HG03521 (cell line): ENCODE results near the gene EPB41L5.
A peak's percentile ranks its signal among the peaks of the same experiment; 100 is the strongest.
"Not testable (repeated sequence)": the region's sequence is repeated elsewhere in the genome, so short reads cannot be mapped to it uniquely, and the experiment has no call there.

Experiments
- ATAC-seq: cut with Tn5 transposase; IDR thresholded peaks from one replicate; pipeline ENCODE4 v1.9.1; 2021; ENCODE audit warnings: mild to moderate bottlenecking, moderate library complexity; ENCODE audit not compliant: unreplicated experiment

EPB41L5 gene

DNA sequence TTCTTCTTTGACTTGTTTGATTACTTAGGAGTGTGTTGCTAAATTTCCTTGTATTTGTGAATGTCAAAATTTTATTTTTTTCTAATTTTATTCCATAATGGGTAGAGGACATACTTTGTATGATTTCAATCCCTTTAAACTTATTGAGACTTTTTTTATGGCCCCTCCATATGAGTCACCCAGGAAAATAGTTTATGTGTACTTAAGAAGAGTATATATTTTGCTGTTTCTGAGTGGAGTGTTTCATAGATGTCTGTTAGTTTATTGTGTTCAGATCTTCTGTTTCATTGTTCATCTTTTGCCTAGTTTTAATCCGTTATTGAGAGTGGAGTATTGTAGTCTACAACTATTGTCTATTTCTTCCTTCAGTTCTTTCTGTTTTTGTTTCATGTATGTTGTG is 81.9 kb downstream of the EPB41L5 start:
- no peak for ATAC-seq

DNA sequence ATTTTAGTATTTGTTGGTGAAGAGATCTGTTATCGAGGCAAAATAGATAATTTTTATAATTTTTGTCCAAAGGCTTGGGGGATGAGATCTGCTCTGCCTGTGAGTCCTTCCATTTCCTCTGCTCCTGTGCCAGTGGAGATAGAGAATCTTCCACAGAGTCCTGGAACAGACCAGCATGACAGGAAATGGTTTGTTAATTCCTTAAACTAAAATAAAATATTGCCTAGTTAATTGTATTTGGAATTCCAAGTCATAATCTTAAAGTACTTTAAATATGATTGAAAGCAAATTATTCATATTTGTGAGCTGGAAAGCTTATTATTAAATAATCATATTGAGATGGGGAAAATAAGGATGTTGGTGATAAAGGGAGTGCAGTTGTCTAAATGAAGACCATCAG is 87.8 kb downstream of the EPB41L5 start:
- ATAC-seq = no peak

DNA sequence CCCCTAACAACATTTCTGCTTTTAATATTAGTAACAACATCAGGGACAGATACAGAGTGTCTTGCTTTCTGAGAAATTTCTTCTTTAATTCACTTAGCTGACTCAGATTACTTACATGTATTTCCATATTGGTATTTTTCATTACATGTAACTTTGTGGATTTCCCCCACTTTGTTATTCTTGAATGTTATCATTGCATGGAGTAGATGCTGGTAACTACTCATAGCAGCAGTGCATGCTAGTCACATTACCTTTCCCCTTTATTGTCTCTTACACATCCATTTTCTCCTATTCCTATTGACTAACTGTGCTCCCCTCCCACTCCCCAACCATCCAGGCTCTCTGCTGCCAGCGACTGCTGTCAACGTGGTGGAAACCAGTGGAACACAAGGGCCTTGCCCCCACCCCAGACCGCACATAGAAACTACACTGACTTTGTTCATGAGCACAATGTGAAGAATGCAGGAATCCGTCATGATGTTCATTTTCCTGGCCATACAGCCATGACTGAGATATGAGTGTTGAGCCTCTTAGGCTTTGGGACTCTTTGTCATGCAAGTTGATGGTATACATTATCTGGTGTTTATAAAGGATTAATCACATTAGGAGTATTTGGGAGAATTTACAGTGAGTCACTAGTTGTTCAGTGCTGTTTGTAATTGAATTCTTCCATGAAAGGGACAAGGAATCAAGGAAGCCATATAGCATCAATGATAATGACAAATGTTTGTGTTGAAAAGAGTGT is 91.0 kb downstream of the EPB41L5 start:
- no peak for ATAC-seq

DNA sequence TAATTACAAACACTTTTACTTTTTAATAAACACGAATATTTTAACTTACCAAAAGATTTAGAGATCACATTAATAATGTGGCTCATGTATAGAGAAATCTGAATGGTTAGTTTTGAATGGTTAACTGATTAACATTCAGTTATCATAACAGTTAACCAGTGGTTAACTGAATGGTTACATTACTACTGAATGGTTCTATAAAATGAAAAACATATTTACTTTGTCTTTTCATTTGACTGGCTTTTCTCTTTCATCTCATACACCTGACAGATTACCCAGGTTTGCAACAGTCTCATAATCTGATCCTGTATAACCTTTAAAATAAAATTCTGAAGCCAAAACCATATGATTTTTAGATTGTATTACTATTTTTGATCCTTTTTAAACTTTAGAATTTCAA is 91.9 kb downstream of the EPB41L5 start:
- ATAC-seq = no peak

DNA sequence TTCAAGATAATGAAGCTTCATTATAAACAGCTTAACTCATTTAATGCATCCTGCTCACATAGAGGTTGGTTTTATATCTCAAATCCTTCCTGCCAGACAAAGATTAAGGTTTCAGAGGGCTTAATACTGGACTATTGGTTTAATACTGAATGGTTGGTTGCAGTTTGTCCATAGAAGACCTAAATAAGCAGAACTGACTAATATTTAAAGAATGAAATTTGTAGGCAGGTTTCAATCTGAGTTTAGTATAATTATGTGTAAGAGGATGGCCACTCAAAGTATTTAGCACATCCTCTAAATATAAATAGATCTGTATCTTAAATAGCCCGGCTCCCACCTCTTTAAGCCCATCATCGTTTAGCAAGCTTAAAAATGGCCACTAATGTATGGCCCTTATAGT is 92.5 kb downstream of the EPB41L5 start:
- ATAC-seq = peak; percentile 63

DNA sequence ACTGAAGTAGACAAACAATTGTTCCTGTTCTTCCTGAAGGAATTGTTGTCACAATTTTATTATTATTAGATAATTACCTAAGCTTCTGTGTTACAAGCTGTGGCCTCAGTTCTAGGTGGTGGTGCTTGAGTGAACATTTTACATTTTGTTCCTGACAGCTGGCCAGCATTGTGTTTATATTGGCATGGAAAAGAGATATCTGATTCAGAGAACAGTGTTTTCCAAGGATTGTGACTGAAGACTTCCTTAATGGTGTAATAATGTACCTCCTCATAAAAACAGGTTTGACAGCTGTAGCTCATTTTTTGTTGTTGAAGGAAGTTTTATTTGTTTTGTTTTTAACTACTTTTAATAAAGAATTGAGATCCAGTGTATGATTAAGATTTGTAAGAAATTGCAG is 95.2 kb downstream of the EPB41L5 start:
- ATAC-seq = no peak

DNA sequence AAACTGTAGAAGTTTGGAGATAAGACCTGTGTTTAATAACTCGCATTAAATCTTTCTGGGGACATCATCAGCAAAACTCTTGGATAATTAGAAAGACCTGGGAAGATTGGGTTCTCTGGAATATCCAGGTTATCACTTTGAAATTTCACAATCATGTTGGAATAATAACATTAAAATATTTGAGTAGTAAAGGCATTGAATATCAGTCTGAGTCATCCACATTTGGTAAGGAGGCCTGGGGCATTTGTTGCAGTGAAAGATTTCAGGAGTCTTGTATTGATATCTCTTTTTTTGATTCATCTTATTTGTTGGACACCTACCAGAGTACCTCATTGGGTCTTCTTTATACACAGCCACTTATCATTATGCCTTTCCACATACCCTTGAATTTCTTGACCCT is 95.9 kb downstream of the EPB41L5 start:
- no peak for ATAC-seq

DNA sequence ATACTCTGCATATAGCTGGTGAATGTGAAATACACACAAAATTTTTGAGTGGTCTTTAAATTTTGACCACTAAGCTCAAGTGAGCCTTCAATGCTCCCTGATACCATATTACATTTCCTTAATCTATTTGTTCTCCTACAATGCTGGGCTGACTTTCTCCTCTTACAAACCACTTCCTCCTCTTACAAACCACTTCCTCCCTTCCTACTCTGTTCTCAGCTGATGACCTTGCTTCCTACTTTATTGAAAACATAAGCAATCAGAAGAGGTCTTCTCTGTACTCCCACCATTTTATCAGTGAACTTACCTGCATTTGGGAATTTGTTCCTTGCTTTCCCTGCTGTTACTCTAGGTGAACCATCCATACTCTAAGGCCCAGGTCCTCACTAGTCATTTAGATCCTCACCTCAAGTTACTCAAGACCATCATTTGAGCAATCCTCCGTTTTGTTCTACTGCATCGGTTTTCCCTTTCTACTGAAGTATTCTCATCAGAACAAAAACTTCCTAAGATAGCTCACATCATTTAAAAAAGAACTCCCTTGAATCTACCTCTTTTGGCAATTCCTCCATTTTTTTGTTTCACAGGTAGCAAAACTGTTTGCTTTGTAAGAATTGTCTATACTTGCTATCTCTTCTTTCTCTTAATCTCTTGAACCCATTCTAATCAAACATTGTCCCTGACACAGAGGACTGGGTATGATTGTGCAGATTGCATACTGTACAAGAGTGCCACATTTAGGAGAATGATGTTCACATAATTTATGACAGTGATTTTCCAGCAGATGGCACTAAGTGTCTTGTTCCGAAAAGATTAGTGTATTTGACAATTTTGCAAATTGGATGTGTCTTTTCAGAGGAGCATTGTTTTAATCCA is 96.5 kb downstream of the EPB41L5 start:
- no peak for ATAC-seq

DNA sequence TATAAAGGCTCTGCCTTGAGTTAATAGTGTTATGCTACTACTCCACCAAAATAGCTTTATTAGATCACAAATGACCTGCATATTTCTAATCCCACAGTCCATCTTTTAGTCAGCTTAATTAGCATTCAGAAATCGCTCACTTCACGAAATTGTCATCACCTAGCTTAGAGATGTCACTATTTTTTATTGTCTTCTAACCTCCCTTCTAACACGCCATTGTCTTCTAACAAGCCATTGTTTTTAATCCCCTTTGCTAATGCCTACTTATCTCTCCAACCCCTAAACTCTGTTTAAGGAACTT is 97.1 kb downstream of the EPB41L5 start:
- ATAC-seq = no peak

DNA sequence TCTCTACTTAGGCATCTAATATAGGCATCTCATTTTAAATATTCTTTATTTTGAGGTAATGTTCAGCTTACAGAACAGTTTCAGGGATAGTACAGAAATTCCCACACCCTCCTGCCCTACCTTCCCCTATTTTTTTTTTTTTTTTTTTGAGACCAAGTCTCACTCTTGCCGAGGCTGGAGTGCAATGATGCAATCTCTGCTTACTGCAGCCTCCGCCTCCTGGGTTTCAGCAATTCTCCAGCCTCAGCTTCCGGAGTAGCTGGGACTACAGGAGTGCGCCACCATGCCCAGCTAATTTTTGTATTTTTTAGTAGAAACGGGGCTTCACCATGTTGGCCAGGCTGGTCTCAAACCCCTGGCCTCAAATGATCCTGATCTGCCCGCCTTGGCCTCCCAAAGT is 97.6 kb downstream of the EPB41L5 start:
- ATAC-seq = no peak

DNA sequence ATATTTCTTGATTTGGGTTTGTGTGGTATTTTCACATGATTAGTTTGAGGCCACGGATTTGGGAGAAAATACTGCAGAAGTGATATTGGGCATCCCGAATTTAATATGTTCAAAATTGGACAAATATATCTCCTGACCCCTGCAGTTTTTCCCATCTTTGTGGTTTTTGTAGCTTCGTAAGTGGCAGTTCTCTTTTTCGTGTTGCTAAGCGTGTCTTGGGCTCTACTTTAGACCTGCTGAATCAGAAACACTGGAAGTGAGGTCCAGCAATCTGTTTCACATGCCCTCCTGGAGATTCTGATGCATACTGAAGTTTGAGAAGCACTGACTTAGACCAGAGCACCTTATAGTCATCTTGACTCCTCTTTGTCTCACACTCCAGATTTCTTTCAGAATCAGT is 98.3 kb downstream of the EPB41L5 start:
- no peak for ATAC-seq

DNA sequence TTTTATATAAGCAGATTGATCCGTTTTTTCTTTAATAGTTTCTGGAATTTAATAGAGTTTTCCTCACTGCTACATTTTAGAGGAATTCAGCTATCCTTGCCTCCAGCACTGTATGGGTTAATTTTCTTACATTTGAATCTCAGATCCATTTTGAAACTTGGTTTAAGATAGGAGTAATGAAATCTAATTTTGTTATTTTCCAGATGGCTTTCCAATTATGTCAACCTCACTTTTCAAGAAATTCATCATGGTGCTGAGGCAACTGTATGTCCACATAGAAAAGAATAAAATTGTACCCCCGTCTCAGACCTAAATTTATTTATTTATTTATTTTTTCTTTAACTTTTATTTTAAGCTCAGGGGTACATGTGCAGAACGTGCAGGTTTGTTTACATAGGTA is 105.1 kb downstream of the EPB41L5 start:
- no peak for ATAC-seq

DNA sequence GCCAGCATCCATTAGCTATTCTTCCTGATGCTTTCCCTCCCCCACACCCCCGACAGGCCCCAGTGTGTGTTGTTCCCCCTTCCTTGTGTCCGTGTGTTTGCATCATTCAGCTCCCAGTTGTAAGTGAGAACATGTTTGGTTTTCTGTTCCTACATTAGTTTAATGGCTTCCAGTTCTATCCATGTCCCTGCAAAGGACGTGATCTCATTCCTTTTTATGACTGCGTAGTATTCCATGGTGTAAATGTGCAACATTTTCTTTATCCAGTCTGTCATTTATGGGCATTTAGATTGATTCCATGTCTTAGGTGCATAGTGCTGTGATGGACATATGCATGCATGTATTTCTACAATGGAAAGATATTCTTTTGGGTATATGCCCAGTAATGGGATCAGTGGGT is 105.6 kb downstream of the EPB41L5 start:
- ATAC-seq = no peak

DNA sequence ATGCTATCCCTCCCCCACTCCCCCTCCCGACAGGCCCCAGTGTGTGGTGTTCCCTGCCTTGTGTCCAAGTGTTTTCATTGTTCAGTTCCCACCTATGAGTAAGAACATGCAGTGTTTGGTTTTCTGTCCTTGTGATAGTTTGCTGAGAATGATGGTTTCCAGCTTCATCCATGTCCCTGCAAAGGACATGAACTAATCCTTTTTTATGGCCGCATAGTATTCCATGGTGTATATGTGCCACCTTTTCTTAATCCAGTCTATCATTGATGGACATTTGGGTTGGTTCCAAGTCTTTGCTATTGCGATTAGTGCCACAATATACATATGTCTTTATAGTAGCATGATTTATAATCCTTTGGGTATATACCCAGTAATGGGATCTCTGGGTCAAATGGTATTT is 108.5 kb downstream of the EPB41L5 start:
- ATAC-seq = not testable (repeated sequence)

DNA sequence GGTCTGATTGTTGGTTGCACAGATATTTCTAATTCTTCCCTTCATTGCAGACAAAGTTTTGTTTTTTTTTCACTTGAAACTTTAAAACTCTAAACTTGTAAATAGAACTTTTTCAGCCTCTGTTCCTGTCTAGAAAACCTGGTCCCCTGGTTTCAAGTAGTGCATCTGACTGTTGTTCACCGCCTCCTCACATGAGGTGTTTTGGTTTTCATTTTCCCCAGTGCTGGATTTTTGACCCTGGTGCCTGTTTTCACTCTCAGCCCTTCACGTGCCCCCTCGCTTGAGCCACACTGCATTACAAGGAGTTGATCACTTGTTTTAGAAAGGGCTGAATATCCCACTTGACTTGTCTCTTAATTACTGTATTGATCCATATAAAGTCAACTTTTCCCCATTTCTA is 110.2 kb downstream of the EPB41L5 start:
- no peak for ATAC-seq

DNA sequence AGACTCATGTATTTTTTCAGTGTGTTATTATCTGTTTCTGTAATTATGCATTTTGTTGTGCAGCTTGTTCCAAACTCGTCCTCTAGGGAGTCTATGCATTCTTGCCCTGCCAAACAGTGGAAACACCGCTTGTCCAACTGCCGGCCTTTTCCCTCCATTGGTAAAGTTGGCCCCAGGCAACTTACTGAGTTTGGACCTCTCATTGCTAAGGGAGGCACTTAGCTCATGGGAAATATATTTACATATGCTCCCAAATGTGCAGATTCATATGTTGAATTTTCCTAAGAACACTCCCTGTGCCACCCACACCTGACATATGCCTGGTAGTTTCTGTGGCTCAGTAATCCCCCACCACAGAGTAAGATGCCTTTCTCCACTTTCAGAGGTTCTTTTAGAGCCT is 112.3 kb downstream of the EPB41L5 start:
- ATAC-seq = no peak

DNA sequence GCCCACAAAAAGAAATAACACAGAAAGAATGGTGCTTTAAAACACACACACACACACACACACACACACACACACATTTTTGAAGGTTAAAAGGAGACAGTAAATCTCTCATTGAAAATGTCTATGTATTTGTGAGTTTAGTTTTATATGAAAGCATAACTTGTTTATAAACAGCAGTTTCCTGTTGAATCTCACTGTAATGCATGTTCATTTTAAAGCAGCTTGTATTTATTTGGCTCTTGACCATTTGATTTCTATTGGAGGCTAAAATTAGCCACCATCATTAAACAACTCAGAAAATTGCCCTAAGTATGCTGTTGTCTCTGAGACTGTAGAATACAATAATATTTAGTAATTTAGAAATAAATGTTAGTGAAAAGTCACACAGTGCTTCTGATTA is 115.3 kb downstream of the EPB41L5 start:
- ATAC-seq = no peak

DNA sequence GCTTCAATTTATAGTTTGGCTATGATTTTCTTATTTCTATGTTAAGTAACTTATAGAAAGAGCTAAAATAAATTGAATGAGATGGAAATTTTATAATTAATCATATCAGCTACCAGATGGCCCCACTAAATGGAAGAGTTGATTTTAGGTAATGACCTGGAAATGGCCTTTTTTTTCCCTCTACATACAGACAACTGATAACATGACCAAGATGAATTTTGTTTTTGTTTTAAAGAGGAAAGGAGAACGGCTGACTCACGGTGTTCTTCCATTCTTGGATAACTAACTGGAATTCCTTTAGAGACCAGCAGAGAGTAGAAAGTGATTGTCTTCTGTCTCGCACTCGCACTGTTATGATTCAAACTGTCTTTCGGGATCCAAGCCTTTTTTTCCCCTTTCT is 119.3 kb downstream of the EPB41L5 start:
- no peak for ATAC-seq

DNA sequence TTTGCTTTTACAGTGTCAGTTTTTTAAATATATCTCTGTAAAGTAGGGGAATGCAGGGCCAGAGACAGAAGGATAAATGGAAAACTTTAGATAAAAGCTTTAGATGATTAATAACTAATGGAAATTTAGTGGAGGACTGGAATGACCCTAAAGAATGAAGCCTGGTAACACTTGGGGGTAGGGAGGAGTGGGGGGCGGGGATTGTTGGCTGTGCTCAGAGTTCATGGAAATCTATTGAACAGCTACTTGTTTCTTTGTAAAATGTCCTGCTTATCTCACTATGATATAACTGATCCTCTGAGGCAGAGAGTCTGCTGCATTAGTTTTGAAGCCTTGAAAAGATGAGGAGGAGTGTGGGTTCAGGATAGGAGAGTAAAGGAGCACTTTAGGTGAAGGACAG is 119.8 kb downstream of the EPB41L5 start:
- no peak for ATAC-seq

DNA sequence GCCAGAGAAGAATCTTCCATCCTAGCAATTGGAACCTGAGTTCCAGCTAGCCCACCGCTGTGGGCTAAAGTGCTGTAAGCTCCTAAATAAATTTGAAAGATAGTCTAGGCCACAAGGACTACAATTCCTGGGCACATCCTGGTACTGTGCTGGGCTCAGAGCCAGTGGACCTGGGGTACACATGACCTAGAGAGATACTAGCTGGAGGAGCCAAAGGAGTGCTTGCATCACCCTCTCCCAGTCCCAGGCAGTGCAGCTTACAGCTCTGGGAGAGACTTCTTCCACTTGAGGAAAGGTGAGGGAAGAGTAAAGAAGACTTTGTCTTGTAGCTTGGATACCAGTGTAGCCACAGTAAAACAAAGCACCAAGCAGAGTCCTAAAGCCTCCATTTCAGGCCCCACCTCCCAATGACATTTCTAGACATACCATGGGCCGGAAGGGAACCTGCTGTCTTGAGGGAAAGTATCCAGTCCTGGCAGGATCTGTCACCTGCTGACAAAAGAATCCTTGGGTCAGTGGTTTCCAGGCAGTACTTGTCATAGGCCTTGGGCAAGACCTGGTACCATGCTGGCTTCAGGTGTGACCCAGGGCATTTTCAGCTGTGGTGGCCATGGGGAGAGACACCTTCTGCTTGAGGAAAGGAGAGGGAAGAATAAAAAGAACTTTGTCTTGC is 120.8 kb downstream of the EPB41L5 start:
- no peak for ATAC-seq

DNA sequence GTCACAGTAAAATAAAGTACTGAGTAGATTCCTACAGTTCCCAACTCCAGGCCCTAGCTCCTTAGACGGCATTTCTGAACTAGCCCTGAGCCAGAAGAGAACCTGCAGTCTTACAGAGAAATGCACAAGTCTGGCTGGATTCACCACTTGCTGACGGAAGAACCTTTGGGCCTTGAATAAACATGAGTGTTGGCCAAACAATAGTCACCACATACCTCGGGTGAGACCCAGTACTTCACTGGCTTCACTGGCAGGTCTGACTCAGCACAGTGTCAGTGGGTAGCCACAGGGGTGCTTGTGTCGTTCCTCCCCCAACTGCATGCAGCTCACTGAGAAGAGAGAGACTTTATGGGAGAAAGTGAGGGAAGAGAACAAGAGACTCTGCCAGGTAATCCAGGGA is 121.4 kb downstream of the EPB41L5 start:
- ATAC-seq = no peak

DNA sequence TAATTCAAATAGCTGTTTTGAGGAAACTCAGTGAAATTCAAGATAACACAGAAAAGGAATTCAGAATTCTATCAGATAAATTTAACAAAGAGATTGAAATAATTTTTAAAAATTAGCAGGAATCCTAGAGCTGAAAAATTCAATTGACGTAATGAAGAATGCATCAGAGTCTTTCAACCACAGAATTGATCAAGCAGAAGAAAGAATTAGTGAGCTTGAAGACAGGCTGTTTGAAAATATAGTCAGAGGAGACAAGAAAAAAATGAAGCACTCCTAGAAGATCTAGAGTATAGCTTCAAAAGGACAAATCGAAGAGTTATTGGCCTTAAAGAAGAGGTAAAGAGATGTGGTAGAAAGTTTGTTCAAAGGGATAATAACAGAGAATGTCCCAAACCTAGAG is 122.1 kb downstream of the EPB41L5 start:
- ATAC-seq = not testable (repeated sequence)
